PC-9 (cell line): ENCODE results near the gene ZNF865.

ENCODE experiments used
- EZH2 ChIP-seq: fragments of 200-600 bp; sonication (generic); IDR thresholded peaks from 2 replicates; pipeline ENCODE4 v1.8.0; 2017; ENCODE audit warnings: antibody characterized with exemption, low read depth
- TF ChIP-seq, protein P1 (sequence below): fragments of 200-600 bp; sonication (generic); conservative IDR thresholded peaks from 2 replicates; pipeline ENCODE4 v1.6.1; 2017; ENCODE audit warnings: mixed run types, antibody characterized with exemption, mild to moderate bottlenecking, moderate library complexity

GRCh38 chr19:55590109-55590508 lies 15.3 kb upstream of the ZNF865 start:
- TF ChIP-seq, protein P1, sequence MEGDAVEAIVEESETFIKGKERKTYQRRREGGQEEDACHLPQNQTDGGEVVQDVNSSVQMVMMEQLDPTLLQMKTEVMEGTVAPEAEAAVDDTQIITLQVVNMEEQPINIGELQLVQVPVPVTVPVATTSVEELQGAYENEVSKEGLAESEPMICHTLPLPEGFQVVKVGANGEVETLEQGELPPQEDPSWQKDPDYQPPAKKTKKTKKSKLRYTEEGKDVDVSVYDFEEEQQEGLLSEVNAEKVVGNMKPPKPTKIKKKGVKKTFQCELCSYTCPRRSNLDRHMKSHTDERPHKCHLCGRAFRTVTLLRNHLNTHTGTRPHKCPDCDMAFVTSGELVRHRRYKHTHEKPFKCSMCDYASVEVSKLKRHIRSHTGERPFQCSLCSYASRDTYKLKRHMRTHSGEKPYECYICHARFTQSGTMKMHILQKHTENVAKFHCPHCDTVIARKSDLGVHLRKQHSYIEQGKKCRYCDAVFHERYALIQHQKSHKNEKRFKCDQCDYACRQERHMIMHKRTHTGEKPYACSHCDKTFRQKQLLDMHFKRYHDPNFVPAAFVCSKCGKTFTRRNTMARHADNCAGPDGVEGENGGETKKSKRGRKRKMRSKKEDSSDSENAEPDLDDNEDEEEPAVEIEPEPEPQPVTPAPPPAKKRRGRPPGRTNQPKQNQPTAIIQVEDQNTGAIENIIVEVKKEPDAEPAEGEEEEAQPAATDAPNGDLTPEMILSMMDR = no peak
- no peak for TF ChIP-seq EZH2
